ENCODE measurements around the gene ZIC4. TPM values are rescaled to one million over a fixed set of nuclear protein-coding genes. Genes with fewer than 3 reads are reported as not detected.
A peak's percentile ranks its signal among the peaks of the same experiment; 100 is the strongest.

Gene ZIC4
- total RNA-seq, 2 donors from 2014 or later = 1.8 to 3.0 TPM

DNA sequence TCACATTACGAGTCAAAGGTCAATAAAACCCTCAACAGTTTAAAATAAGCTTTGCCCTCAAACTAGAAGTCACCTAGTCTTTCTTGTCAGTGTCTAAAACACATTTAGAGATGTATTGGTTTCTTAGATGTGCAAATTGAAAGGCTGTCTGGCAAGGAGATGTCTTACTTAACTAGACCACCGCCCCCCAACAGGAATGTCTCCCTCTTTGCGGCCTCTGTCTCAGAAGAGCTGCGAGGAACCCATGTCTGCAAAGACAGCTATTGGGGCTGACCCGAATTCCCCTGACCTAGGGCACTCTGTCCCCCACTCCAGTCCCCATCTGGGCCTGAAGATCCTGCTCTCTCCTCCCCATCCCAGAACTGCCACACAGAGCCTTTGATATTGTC is 46.3 kb downstream of the ZIC4 start:
- DNase-seq (ENCODE audit: low spot score) = no peak
- intact Hi-C loops (cut with DNase I) = no loop called here

- DNase-seq (ENCODE audit: low spot score) = peak; percentile 73
Observed at GRCh38 chr3:147359177-147360050, 46.9 kb downstream of the ZIC4 start.

DNA sequence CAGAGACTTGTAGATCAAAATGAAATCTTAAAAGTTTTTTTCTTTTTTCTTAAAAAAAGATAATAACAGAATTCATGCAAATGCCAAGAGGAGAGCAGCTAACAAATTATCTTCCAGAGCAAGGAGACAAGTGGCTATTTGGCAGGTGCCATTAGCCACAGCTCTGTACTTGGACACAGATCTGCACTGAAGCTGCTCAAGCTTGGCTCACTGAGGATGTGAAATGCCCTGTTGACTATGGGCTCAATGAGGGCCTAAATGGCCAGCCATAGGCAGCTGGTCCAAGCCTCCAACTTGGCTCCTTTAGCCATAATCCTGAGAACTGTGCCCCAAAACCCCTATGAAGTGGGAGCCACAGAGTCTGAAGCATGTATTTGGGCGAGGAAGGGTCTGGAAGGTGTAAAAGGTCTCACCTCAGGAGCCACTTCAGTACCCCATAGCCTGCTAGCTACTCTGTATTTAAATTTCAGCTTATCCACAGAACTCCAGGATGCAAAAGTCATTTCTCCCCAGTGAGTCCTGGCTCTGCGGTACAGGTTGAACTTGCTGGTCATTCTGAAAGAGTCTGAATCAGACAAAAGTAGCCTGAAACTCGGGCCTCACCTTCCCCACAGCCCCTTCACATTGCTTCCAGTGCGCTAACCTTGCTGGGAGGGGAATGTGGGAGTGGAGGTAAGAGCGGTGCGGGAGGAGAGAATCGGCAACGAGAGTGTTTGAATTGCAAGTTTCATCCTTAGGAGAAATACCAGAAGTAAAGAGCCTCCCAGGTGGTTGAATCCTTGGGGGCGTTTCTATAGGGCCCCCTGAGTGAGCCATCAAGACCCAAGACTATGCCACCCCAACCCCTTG is 48.0 kb downstream of the ZIC4 start:
- no peak for DNase-seq (ENCODE audit: low spot score)
- intact Hi-C loops (cut with DNase I) = no loop called here

More at GRCh38 chr3:147359177-147360050, 46.9 kb downstream of the ZIC4 start:
- intact Hi-C loops (cut with DNase I) = no loop called here

DNA sequence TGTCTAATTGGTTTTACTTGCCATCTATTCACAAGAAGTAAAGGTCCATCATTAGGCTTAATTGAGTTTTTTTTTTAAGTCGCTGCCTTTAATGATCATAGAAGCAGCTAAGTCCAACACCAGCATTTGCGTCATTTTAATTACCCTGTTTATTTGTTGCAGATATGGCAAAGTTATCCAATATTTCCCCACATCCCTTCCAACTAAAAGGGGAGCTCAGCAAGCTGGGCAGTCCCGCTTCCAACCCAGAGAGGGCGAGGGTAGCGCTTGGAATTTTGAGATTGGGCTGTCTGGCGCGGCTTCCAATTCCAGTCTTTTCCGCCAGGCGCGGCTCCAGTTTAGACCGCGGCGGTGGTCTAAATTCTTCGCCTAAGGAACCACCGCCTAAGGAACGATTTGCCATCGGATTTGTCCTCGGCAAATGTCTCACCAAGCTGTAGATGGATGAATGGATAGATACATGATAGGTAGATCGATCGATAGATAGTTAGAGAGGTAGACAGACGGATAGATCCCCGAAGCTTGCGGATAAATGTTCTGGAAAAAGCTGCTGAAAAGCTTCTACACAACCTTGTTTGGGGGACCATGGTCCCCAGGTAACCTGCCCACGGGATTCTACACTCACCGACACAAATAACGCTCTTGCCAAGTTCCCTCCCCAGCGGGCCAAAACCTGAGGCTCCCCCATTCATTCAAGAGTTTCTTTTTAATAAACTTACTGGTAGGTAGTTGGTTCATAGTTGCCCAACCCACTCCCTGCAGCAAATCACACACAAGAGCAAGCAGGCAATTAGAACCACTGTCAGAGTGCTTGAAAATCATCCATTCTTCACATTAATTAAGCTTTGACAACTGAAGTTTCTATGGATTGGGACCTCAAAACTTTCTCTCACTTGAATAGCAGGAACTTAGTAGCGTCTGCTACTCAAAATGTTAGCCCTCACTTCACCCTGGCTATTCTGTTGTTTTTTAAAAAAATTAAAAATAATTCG is 49.1 kb downstream of the ZIC4 start:
- DNase-seq (ENCODE audit: low spot score) = no peak
- intact Hi-C loops (cut with DNase I) = no loop called here

DNA sequence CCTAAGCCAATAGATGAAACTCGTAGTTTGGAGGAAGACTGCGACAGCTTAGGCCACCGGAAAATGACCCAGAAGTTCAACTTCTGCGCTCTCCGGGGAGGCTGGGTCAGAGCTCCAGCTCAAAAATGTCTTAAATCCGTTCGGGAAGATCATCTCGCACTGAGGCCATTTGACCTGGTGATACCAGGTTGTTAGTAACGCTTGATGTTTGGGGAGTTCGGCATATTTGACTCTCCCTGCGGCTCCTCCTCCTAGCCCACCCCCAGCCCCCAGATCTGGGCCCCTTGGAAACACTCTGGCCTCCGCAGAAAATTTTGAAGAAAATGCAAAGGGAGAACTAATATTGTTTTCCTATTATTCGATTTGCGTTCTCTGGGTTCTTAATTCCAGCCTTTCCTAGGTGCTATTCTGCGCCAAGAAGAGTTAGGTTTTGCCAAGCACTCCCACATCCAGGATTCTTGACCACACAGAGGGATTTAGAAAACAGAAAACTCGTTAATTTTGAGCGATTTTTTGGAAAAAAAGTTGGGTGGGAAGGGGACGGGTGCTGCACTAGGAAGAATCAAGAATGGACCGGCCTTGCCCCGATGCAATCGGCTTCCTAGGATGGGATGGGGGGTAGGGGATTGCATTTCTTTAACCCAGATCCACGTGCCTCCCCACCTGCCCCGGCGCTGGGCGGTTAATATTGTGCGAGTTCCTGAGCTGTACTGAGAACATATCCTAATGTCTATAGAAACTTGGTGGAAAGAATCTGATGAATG is 50.0 kb downstream of the ZIC4 start:
- DNase-seq (ENCODE audit: low spot score) = no peak

GRCh38 chr3:147355753-147356090 is 50.6 kb downstream of the ZIC4 start:
- intact Hi-C loops (cut with DNase I) = no loop called here
- no peak for DNase-seq (ENCODE audit: low spot score)

More for the DNA sequence above, 50.0 kb downstream of the ZIC4 start:
- intact Hi-C loops (cut with DNase I) = no loop called here

DNA sequence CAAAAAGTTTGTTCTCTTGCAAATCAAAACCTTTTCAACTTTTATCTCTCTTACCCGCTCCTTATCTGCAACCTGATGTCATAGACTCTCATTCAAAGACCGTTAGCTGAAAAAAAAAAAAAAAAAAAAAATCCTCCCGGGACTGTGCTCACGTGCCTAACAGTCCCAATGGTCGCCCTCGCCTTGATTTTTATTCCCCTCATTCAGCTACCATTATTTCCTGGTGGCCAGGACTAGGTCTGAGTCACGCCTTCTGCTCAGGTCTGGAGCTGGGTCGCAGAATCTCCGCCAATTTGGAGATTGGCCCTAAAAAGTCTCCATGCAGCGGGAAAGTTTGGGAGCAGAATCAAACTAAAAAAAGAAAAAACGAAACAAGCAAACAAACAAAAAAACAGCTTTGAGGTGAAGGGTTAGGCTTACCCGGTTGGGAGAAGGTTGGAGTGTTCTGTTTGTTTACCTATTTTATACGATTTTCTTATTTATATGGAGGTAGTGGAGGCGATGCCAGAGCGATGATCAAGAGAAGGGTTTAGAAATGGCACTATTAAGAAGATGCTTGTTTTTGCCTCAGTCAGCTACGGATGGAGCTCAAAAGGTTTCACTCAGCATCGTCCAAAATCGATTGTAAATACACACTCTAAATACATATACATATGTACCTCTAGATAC is 51.1 kb downstream of the ZIC4 start:
- DNase-seq (ENCODE audit: low spot score) = no peak
- intact Hi-C loops (cut with DNase I) = no loop called here

DNA sequence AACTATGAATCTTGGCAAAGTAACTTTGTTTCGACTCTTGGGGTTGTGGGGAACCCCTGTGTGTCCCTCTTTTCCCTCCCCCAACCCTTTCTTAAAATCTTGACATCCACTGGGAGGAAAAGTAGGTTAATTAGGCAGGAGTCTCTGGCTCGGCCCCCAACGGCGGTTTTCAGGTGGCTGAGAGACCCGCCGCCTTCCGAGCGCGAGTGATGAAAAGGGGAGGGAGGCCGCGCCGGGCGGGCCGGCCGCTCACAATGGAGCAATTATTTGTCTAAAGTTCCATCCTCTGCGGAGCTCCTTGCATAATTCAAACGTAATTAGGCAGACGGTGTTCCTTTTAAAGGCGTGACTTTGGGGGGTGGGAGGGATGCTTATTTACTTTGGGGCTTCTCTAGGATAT is 51.7 kb downstream of the ZIC4 start:
- no peak for DNase-seq (ENCODE audit: low spot score)
- intact Hi-C loops (cut with DNase I) = no loop called here

DNA sequence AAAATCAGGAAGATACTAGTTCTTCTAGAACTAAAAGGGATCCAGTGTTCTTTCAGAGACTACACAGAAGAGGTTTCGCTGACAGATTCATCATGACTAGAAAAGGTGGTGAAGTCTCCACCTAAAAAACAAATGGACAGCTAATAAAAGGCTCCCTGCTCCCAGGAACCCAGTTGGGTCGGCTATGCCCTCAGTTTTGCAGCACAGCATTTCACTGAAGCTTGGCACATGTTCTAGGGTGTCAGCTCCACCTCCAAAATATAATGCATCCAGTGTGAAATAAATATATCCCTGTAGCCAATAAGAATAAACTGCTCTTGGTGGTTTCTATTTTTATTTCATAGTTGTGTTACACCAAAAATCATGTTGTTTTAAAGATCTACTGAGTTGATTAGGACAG is 55.0 kb downstream of the ZIC4 start:
- no peak for DNase-seq (ENCODE audit: low spot score)
- intact Hi-C loops (cut with DNase I) = no loop called here

- intact Hi-C loops (cut with DNase I) = no loop called here
- no peak for DNase-seq (ENCODE audit: low spot score)
Observed at GRCh38 chr3:147348976-147349375, 57.4 kb downstream of the ZIC4 start.

GRCh38 chr3:147343926-147344325 is 62.4 kb downstream of the ZIC4 start:
- no peak for DNase-seq (ENCODE audit: low spot score)
- intact Hi-C loops (cut with DNase I) = no loop called here

DNA sequence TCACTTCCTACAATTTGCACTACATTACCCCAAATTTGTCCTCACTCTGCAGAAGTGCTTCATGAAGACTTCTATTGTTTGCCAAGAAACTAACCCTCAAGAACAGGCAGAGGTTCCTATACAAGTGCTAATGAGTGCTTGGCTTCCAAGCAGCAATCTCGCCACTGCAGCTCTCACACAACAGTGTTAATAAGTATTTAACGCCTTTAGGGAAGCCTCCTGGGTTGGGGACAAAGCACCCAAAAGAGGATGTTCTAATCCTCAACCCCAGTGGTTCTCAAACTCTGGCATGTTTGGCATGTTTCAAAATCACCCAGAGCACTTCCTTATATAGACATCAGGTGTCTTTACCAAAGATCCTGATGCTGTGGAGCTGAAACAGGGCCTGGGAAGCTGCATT is 64.6 kb downstream of the ZIC4 start:
- intact Hi-C loops (cut with DNase I) = no loop called here

GRCh38 chr3:147336543-147337278 is 69.6 kb downstream of the ZIC4 start:
- intact Hi-C loops (cut with DNase I) = no loop called here
- no peak for DNase-seq (ENCODE audit: low spot score)

More for the DNA sequence above, 64.6 kb downstream of the ZIC4 start:
- DNase-seq (ENCODE audit: low spot score) = no peak

Other genes starting within 250 kb of the ZIC4 start
- 1 to 10 TPM; 7.5 to 8.7 TPM for gene ZIC1, start 2.8 kb upstream of the ZIC4 start, total RNA-seq

Measured in posterior vena cava (tissue), 2 donors.